SK-N-MC (cell line): Measurements from ENCODE around the gene INPP5A.

Source experiments
- EZH2 ChIP-seq: fragments of 200-600 bp; sonication (generic); IDR thresholded peaks from one replicate; pipeline ENCODE4 v1.6.1; 2017; ENCODE audit warnings: antibody characterized with exemption
- POLR2AphosphoS5 ChIP-seq: IDR thresholded peaks from 2 replicates; pipeline ENCODE4 v1.6.1; 2012; ENCODE audit warnings: mild to moderate bottlenecking, low read depth, low read length, borderline replicate concordance

DNA sequence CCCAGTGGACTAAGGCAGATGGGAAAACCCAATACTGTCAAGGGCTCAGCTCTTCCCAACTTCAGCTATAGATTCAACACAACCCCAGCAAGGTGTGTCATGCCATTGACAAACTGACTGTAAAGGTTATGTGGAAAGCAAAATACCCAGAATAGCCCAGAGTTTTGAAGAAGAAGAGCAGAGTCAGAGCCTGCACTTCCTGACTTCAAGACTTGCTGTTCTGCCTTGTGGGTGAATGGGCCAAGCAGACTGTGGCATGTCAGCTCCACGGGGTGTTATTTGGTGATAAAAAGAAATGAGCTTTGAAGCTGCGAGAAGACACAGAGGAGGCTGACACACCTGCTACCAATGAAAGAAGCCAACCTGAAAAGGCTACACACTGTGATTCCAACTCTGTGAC is 158.6 kb downstream of the INPP5A start:
- TF ChIP-seq EZH2: no peak
- TF ChIP-seq POLR2AphosphoS5: no peak
